AG09319 (cell line): ENCODE data around the gene CFAP65.

Experiments used
- DNase-seq: peaks from one replicate; pipeline ENCODE4 v3.0.0-alpha.2; 2010; ENCODE audit warnings: low read depth; ENCODE audit errors: extremely low read depth
- CTCF ChIP-seq: IDR thresholded peaks from 2 replicates; pipeline ENCODE4 v1.5.1; 2011; ENCODE audit warnings: low read depth, mild to moderate bottlenecking, inconsistent platforms, low read length, moderate library complexity

Gene CFAP65

DNA sequence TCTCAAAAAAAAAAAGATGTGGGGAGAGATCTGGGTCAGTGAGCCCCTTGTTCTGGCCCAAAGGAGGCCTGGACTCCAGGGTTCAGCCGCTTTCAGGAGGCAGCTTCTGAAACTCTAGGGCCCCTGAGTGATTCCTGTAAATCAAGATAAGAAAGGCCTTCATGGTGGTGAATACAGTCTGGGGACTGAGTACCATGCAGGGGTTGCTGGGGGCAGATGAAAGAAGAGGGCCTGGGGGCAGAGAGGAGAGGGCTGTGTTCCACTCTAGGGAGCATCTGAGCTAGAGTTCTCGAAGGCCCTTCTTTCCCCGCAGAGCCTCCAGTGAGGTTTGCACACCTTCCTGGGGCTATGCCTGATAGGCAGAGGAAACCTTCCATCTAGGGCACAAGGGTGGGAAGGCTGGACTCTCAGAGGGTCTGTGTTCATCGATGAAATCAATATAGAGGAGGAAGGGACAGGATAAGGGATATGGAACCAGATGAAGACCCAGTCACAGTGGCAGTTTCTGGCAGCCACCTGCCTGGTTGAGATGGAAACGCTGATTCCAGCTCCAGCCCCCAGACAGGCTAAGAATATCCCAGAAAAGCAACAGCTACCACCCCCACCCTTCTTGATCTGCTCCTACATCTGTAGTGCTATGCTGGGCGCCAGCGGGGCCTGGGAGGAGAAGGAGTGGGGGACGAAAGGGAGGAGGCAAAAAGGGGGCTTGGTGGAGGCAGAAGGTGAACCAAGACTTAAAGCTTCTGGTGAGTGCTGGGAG, 86.6 kb downstream of the CFAP65 start:
- DNase-seq = no peak
- TF ChIP-seq CTCF = no peak

- no peak for TF ChIP-seq CTCF
- no peak for DNase-seq
These were observed 87.9 kb downstream of the CFAP65 start for GRCh38 chr2:218953366-218953954.
